ENCODE data around the gene INKA1. TPM values are rescaled to one million over a fixed set of nuclear protein-coding genes. Genes with fewer than 3 reads are reported as not detected.

The INKA1 gene
- total and polyA plus RNA-seq, 2 of the 8 experiments (the other 6 are each of a cell fraction or from before 2014, with no cell fraction given): 1.3 to 4.7 TPM

GRCh38 chr3:49806850-49807249, 3.8 kb downstream of the INKA1 start:
- Histone ChIP-seq H2AK5ac (ENCODE audit: low read depth, low read length) (no peak overlapping the region; the same call in 1 of the 2 replicates), H3K4me3 (ENCODE audit: extremely low read depth in 1 of 4, insufficient read depth in 2 of 4, low read depth in 3 of 4, low read length in 4 of 4) (no peak overlapping the region), H2AFZ (ENCODE audit: low read length) (no peak overlapping the region), H2BK5ac (ENCODE audit: low read depth, low read length) (peak overlapping the region; percentile 9; the same call in 1 of the 2 replicates), H3K79me1 (ENCODE audit: low read depth, low read length) (no peaks in the 10 kb centered on the region), H3K4ac (replicated peaks; ENCODE audit: insufficient read length, low read depth, low read length) (no peak overlapping the region), H2BK20ac (ENCODE audit: low read length) (peak overlapping the region; percentile 5; the same call in 1 of the 2 replicates), H3K23ac (ENCODE audit: insufficient read length) (no peak overlapping the region), H3K79me2 (ENCODE audit: control insufficient read depth in 1 of 2, insufficient read depth in 2 of 2, low read length in 2 of 2) (no peaks in the 10 kb centered on the region), H2BK15ac (ENCODE audit: low read length) (peak overlapping the region; percentile 55; the same call in 1 of the 2 replicates), H3K4me1 (replicated peaks in 1 of 4; ENCODE audit: control insufficient read depth in 3 of 4, insufficient read depth in 4 of 4, low read length in 3 of 4) (peaks cover 0 to 25% (median 21%) of the 10 kb centered on the region in 4 experiments; a peak in 6 of 7 replicates), H3K9ac (replicated peaks in 1 of 4; ENCODE audit: extremely low read depth in 1 of 4, low read depth in 3 of 4, low read length in 3 of 4) (no peak overlapping the region), H3K27ac (ENCODE audit: low read depth, low read length) (0 out of 2 replicates have a peak overlapping the region, but pooled peaks have one; percentile 20), H2BK12ac (ENCODE audit: low read depth, low read length) (peak overlapping the region; percentile 84; the same call in 1 of the 2 replicates), H3K27me3 (replicated peaks in 1 of 4; ENCODE audit: control insufficient read depth in 3 of 4, extremely low read depth in 1 of 4, insufficient read depth in 3 of 4, low read length in 3 of 4) (peaks cover 0 to 16% (median 11%) of the 10 kb centered on the region in 4 experiments; a peak in 5 of 7 replicates), H3K9me3 (ENCODE audit: insufficient read depth in 2 of 2, low read depth in 1 of 2, low read length in 1 of 2) (no peaks in the 10 kb centered on the region), H4K91ac (replicated peaks; ENCODE audit: insufficient read length, low read length) (no peak overlapping the region), H2BK120ac (replicated peaks; ENCODE audit: low read depth, low read length) (no peak overlapping the region), H3K18ac (ENCODE audit: extremely low read depth, low read length) (peak overlapping the region; percentile 67; the same call in 1 of the 2 replicates), H4K8ac (ENCODE audit: extremely low read depth, insufficient read depth, low read length) (no peak overlapping the region), H3K56ac (replicated peaks; ENCODE audit: insufficient read length, low read depth, low read length) (no peak overlapping the region), H4K20me1 (replicated peaks in 1 of 2; ENCODE audit: control insufficient read depth in 1 of 2, insufficient read depth in 2 of 2, low read length in 2 of 2) (no peaks in the 10 kb centered on the region), H4K5ac (ENCODE audit: insufficient read length, low read depth, low read length) (no peak overlapping the region), H3K36me3 (ENCODE audit: control insufficient read depth in 2 of 4, insufficient read depth in 4 of 4, low read length in 3 of 4) (no peaks in the 10 kb centered on the region), H3K23me2 (ENCODE audit: low read depth, low read length) (peaks cover 8% of the 10 kb centered on the region; the same call in 1 of the 2 replicates), H3K14ac (ENCODE audit: insufficient read length) (no peak overlapping the region), H3K4me2 (ENCODE audit: insufficient read depth in 1 of 2, low read depth in 2 of 2, low read length in 2 of 2) (0 out of 4 replicates have a peak overlapping the region, but pooled peaks of 1 of the 2 experiments have one; percentile 14)
- 81% methylated on average over 2 of the region's 2 CpGs; no CpG with 5 or more reads in 1 of the 2 experiments for WGBS, 2 experiments (ENCODE audit: extremely low coverage in 1 of 2, insufficient coverage in 1 of 2, insufficient read length in 1 of 2, insufficient replicate concordance in 2 of 2, low coverage in 1 of 2, low lambda C conversion rate in 2 of 2, missing lambda C conversion rate in 1 of 2)
- CTCF ChIA-PET (ENCODE audit: partially characterized antibody): interaction anchor here (0.7 to 17.0 kb wide), 7 partner anchors 9 to 102 kb away, joined by 3 to 266 read pairs (median 8); partner anchors contain the start of gene UBA7
- POLR2A ChIA-PET (ENCODE audit: partially characterized antibody): interaction anchor here (0.8 to 6.2 kb wide), 4 partner anchors 13 to 88 kb away, joined by 3 to 16 read pairs (median 4); partner anchors contain the start of gene TRAIP
- no peak for TF ChIP-seq HDAC6 (IDR thresholded peaks at IDR 0.05; ENCODE audit: low read depth, low read length)
- DNase-seq (ENCODE audit: low read depth in 1 of 2, low spot score in 2 of 2) (no peak), FAIRE-seq (no peak)
